GM11168 (cell line): ENCODE measurements around the gene DMRTC1.
"Not testable (repeated sequence)": the region's sequence is repeated elsewhere in the genome, so short reads cannot be mapped to it uniquely, and the experiment has no call there.

Experiments
- in situ Hi-C: fragments of 300-500 bp; cut with MboI; formaldehyde crosslinking; loops from one replicate; pipeline ENCODE4 v1.12.0; 2022; ENCODE audit warnings: low sequenced_read_pairs; ENCODE audit not compliant: unreplicated experiment

DMRTC1 gene, protein sequence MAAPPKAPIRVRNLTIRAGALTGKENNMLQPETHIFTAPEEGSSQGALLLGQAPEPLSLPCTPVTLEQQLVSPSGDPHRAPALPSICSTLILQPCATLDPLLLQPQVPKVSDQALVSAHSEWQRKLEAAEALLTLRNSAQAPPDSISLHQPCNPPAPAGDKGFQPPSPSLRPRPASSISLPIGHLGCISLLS

DNA sequence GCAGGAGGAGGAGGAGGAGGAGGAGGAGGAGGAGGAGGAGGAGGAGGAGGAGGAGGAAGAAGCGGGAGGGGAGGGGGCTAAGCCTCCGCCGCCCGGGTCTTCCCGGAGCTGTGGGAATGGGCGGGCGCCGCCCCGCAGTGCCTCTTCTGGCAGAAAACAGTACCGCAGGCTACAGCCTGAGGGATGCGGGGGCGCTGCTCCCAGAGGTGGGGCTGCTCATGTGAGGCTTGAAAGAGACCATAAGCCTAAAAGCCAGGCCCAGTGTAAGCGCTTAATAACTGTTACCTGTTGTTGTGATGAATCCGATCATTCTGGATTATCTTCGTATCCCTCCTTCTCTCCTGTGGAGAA lies at the start of gene DMRTC1:
DMRTC1 (minus strand) TSS at position 19 of the 351 bp plus-strand sequence. CDS start 68,143 bp downstream, outside the sequence.
- in situ Hi-C loops = not testable (repeated sequence)

DNA sequence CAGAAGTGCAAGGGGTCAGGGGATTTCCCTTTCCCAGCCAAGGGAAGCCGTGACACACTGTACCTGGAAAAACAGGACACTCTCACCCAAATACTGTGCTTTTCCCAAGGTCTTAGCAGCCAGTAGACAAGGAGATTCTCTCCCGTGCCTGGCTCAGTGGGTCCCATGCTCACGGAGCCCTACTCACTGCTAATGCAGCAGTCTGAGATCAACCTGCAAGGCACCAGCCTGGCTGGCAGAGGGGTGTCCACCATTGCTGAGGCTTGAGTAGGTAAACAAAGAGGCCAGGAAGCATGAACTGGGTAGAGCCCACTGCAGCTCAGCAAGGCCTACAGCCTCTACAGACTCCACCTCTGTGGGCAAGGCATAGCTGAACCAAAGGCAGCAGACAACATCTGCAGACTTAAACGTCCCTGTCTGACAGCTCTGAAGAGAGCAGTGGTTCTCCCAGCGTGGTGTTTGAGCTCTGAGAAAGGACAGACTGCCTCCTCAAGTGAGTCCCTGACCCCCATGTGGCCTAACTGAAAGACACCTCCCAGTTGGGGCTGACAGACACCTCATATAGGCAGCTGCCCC lies 37.3 kb upstream of the DMRTC1 start:
- in situ Hi-C loops = not testable (repeated sequence)

DNA sequence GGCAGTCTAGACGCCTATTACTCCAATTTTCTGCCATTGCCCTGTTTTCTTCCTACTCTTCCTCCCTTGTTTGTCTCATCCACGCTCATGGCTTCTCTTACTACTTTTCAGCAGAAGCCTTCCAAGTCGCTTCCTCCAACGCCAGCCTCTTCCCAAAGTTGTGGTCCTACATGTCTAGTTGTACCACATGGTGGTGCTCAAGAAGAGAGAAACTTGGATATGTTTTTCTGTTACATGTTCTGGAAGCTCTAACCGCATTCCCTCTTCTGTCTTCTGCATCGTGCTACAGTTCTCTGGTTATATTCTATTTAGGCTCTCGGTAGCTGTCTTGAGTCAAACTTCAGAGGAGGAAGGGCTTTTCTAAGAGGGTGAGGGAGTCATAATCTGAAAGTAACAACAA lies 31.2 kb upstream of the DMRTC1 start:
- in situ Hi-C loops = loop anchor here (25.0 kb wide), 1 partner anchor 263 kb away; the partner anchor contains the start of gene PHKA1

DNA sequence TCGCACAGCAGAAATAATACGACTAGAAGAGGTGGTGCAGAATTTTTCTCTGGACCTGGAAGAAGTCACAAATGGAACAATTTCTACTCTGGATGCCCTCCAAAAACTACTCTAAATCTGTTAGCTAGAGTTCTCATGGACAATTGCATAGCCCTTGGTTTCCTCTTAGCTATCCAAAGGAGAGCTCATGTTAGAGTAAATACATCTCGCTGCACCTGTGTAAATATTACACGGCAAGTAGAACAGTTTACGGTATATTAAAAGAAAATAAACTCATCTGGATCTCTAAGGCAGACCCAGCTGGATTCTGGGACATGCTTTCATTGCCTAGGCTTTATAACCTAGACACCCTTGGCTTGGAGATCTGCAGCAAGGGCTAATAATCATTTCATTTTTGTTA lies 28.2 kb upstream of the DMRTC1 start:
- in situ Hi-C loops = loop anchor here (25.0 kb wide), 1 partner anchor 260 kb away; the partner anchor contains the start of gene PHKA1

DNA sequence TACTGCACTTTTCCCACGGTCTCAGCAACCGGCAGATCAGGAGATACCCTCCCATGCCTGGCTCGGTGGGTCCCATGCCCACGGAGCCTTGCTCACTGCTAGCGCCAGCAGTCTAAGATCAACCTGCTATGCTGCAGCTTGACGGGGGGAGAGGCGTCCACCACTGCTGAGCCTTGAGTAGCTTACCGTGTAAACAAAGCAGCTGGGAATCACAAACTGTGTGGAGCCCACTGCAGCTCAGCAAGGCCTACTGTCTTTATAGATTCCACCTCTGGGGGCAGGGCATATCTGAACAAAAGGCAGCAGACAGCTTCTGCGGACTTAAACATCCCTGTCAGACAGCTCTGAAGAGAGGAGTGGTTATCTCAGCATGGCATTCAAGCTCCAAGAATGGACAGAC lies 16.3 kb upstream of the DMRTC1 start:
- in situ Hi-C loops = loop anchor here (25.0 kb wide), 1 partner anchor 248 kb away; the partner anchor contains the start of gene PHKA1

DNA sequence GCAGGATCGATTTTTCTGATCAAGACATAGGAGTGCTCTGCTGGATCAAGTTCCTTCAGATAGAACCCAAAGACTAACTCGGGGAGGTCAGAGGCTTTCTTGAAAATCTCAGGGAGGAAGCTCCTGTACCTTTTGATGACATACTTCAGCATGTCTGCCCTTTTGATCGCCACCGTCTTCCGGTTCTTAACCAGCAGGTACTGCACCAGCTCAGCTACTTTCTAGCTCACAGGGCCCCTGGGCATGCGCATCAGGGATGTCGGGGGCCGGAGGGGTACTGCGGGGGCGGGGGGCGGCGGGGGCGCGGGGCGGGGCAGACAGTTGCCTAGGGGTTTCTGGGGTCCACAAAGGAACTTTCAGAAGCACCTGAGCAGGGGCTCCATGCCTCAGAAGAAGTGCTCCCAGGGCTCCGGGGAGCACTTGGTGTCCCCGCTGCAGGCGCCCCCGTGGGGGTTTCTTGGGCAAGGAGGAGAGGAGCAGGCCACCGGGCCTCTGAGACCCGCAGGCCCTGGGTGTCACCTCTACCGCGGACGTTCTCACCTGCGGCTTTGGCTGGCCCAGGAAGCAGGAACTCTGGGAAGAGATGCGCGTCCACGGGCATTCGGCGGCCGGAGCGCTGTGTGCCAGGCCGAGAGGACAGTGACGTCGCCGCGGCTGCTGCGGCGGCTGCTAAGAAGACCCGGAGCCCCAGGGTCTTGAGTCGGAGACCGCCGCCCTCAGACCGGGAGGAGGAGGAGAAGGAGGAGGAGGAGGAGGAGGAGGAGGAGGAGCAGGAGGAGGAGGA lies 410 bp downstream of the DMRTC1 start:
- in situ Hi-C loops = not testable (repeated sequence)

DNA sequence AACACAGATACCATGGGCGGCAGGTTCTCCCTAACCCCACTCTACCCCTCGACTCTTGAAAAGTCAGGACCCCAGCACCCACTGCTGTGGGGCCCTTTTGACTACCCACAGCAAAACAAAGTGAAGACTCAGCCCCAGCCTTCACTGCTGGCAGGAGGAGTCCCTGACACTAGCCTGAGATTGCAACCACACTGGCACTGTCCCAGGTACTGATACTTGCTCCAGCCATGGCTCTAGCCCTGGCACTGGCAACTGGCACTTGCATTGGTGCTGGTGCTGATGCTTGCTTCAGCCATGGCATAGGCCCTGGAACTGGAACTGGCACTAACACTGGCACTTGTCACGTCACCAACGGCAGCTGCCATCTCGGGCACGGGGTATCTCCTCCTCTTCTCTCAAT lies 1.4 kb downstream of the DMRTC1 start:
- in situ Hi-C loops = not testable (repeated sequence)

DNA sequence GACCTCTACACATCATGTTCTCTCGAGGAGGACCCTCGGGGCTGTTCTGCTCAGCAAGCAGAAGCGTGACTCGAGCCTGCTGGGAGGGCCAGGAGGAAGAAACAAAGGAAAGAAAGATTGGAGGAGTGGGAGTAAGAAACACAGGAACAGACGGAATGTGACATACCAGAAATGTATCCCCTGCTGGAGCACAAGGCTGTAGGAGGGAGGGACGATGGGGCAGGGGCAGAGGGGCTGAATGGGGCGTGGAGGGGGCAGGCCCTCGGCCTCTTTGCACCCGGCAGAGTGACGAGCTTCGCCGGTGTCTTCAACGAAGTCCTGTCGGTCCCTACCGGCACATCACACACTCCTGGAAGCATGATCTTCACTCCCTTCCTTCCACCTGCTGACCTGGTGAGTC lies 5.7 kb downstream of the DMRTC1 start, which contains the start of gene FAM236A:
FAM236A (plus strand) TSS at position 301 of the 400 bp plus-strand sequence; CDS start at position 358, 57 bp downstream.
- in situ Hi-C loops = not testable (repeated sequence)

DNA sequence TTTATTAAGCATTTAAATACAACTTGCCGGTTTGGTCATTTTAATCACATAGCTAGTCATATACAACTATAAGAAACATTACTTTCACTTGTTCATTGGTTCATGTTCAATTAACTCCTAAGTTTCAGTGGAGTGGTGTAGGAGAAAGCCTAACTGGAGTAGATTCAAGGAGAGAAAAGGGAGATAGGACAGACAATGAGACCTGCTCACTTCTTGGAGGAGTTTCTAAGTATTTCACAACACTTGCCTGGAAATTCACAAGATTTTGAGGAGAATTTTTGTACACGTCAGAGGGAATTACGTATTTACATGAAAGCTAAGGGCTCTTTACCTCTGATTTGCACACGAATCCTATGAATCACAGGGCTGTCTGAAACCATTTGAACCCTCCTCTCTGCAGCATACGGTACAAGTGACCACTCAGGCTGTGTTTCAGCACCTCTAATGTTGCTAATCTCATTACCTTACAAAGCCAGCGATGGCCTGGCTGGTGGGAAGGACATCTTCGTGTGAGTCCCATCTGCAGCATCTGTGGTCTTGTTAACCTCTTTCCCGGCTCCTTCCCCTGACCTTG lies 6.7 kb downstream of the DMRTC1 start:
- in situ Hi-C loops = not testable (repeated sequence)

DNA sequence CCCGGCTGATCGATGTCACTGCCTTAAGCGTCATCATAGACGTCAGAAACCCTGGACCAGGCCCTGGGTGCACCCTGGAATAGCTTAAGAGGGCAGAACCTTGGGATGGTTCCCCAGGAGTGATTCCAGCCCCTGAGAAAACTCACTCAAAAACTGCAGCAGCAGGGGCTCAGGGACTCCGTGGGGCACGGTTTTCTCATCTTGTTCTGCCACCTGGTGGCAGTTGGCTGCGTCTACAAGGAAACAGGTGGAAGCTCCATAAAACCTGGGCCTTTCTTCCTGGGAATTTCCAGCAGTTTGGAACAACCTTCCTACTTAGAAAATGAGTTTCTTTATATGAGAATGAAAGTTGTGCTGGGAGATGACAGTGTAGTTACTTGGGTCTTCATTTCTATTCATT lies 7.2 kb downstream of the DMRTC1 start:
- in situ Hi-C loops = not testable (repeated sequence)

DNA sequence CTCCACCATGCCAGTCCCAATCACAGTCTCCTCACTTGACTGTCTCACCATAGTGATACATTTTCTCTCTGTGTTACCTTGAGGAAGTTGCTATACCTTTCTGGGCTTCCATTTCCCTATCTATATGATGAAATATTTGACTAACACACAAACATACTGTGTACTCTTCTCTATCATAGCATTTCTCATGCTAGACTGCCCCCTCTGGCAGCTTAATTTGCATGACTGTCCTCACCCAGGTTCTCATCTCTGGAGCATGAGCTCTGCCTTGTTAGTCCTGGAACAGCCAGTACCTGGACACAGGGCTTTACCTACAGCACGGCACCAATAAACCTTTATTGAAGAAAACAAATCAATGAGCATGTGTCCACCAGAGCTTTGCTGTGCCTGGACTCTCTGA lies 11.4 kb downstream of the DMRTC1 start:
- in situ Hi-C loops = not testable (repeated sequence)

DNA sequence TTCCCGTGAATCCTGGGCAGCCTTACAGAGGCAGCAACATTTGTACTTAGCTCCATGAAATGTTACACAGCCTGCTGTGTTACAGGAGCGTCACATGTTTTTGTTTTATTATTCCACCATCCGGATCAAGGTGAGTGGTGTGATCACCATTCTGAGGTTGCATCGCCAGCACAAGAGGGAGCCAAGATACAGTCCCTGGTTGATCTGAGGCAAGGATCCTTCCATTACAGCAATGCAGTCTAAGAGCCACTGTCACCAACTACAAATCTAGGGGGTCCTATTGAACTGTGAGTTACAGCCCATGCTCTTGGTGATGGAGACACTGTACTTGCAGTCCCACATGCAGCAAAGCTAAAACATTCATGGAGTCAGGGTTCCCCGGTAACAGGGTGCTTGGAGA lies 27.5 kb downstream of the DMRTC1 start:
- in situ Hi-C loops = not testable (repeated sequence)

DNA sequence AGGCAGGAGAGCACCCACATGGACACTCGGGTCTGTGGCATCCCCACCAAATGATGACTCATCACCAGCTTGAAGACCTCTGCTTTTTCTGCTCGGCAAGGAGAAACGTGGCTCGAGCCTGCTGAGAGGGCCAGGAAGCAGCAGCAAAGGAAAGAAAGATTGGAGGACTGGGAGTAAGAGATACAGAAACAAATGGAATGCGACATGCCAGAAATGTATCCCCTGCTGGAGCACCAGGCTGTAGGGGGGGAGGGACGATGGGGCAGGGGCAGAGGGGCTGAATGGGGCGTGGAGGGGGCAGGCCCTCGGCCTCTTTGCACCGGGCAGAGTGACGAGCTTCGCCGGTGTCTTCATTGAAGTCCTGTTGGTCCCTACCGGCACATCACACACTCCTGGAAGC lies 31.3 kb downstream of the DMRTC1 start, which contains the start of gene FAM236C:
FAM236C (plus strand) TSS at position 301 of the 400 bp plus-strand sequence. CDS start 100 bp downstream, outside the sequence.
- in situ Hi-C loops = not testable (repeated sequence)

DNA sequence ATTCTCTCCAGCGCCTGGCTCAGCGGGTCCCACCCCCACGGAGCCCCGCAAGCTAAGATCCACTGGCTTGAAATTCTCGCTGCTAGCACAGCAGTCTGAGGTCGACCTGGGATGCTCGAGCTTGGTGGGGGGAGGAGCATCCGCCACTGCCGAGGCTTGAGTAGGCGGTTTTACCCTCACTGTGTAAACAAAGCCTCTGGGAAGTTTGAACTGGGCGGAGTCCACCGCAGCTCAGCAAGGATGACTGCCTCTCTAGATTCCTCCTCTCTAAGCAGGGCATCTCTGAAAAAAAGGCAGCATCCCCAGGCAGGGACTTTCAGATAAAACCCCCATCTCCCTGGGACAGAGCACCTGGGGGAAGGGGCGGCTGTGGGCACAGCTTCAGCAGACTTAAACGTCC lies 53.9 kb downstream of the DMRTC1 start:
- in situ Hi-C loops = not testable (repeated sequence)

DNA sequence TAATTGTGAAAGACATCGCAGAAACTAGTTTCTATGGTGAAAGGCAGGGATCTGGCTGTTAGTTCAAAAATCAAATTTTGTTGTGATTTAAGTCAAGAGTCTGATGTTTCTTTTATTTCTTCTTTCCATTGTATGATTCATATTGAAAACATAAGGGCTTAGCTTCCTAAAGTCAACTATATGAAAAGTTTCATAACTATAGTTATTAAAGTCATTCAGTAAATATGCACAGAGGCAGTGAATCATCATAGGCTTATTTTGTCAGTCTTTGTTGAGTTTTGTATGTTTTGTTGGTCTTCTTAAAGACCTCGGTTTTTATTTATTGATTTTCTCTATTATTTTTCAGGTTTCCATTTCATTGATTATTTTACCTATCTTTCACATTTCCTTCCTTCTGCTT lies 60.7 kb downstream of the DMRTC1 start:
- in situ Hi-C loops = not testable (repeated sequence)

DNA sequence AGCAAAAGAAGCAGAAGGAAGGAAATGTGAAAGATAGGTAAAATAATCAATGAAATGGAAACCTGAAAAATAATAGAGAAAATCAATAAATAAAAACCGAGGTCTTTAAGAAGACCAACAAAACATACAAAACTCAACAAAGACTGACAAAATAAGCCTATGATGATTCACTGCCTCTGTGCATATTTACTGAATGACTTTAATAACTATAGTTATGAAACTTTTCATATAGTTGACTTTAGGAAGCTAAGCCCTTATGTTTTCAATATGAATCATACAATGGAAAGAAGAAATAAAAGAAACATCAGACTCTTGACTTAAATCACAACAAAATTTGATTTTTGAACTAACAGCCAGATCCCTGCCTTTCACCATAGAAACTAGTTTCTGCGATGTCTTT lies 106.1 kb downstream of the DMRTC1 start:
- in situ Hi-C loops = not testable (repeated sequence)

DNA sequence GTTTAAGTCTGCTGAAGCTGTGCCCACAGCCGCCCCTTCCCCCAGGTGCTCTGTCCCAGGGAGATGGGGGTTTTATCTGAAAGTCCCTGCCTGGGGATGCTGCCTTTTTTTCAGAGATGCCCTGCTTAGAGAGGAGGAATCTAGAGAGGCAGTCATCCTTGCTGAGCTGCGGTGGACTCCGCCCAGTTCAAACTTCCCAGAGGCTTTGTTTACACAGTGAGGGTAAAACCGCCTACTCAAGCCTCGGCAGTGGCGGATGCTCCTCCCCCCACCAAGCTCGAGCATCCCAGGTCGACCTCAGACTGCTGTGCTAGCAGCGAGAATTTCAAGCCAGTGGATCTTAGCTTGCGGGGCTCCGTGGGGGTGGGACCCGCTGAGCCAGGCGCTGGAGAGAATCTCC lies 112.9 kb downstream of the DMRTC1 start:
- in situ Hi-C loops = not testable (repeated sequence)
